Stimulated activated CD4-positive, alpha-beta T cell treated with anti-CD3 and anti-CD28 coated beads, Interleukin-1b, Interleukin-23, amount 100 ng/mL, for 4 hours (primary cell): Measurements from ENCODE around the gene CDH13.

Source experiments
- DNase-seq, 2 donors: peaks; one replicate each; pipeline ENCODE4 v3.0.0-alpha.2; 2020; ENCODE audit warnings: low read depth in 2 of 2

Gene CDH13

GRCh38 chr16:83407928-83408327 is 781.2 kb downstream of the CDH13 start:
- no peak for DNase-seq

GRCh38 chr16:83409347-83409746 is 782.6 kb downstream of the CDH13 start:
- DNase-seq: no peak

- DNase-seq: no peak
Measured at GRCh38 chr16:83418565-83418964, 791.8 kb downstream of the CDH13 start.

DNA sequence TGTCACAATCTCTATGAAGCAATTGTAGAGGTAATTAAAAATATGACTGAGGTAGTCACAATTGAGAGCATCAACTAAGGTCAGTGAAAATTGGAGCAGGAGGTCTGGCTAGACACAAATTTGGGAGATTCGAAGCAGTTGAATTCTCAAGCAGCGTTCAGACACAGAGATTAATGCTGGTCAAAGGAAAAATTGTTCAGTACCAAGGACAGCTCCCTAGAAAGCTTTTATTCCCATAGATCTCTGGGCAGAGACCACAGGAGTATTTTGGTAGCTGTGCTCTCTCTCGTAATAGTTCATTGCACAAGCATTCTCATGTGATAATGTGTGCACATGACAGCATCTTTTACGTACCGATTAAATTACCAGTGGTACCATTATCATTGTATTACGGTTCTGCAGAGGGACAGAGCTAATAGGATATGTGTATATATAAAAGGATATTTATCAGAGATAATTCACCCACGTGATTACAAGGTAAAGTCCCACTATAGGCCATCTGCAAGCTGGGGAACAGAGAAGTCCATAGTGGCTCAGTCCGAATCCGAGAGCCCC is 793.5 kb downstream of the CDH13 start:
- DNase-seq: no peak

DNA sequence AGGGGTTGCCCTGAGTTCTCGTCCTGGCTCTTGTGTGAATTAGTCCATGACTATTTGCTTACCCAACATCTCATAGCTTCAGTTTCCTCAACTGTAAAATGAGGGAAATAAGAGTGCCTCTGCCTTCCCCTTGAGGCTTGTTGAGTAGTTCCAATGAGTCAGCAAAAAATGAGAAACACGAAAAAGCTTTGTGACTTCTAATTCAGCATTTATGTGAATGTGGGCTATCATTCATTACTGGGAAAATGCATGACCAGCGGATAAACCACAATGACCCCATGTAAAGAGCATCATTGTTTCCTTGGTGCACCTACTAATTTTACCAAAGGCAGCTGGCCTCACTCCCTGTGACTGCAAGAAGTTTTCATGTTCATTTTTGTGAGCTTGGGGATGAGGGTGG is 806.4 kb downstream of the CDH13 start:
- DNase-seq: no peak

DNA sequence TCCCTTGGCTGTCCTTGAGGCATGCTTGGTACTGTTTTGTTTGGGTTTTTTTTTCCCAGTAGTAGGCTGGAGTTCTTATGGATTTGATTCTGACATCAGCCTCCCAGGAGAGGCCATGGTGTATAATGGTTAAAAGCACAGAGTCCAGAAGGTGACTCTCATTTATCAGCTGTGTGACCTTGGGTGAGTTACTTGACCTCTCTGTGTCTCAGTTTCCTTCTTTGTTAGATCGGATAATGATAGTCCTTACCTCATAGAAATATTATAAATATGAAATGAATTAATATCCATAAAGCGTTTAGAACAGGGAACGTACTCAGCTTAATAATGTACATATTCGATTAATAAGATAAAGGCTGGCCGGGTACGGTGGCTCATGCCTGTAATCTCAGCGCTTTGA is 810.3 kb downstream of the CDH13 start:
- no peak for DNase-seq

DNA sequence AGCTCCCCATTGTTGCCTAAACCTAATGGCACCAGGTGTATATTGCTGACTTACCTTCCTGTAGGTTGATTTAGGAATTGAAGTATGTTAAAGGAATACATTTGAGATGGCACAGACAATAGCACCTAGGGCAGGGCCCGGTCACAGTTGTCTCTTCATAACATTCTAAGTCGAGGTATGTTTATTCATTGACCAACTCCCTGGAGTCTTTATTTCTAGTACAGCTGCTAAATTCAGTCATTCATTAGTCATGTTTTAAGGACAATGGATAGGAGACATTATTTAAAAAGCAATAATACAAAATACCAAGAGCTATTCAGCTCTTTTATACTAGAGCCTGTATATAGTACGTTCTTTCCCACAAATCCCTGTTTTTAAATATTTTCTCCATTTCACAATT is 811.6 kb downstream of the CDH13 start:
- DNase-seq: no peak

GRCh38 chr16:83439412-83439811 is 812.6 kb downstream of the CDH13 start:
- DNase-seq: no peak

DNA sequence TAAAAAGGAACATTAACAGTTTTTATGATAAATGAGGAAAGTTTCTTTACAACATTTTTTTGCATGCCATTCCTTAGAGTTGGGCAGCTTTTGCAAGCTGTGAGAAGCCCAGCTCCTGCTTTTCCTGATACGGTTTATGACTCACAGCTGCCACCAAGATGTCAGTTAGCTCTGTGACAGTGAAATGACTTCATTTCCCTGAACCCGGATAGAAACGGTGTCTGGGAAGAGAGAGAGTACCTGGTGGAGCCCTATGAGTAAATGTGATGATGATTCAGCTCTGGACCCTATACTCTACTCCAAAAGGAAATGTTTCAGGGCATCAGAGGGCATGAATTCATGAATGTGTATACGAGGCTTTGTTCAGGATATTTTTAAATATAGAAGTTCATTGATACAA is 814.7 kb downstream of the CDH13 start:
- DNase-seq: no peak

GRCh38 chr16:83443972-83444371 is 817.2 kb downstream of the CDH13 start:
- DNase-seq: no peak

DNA sequence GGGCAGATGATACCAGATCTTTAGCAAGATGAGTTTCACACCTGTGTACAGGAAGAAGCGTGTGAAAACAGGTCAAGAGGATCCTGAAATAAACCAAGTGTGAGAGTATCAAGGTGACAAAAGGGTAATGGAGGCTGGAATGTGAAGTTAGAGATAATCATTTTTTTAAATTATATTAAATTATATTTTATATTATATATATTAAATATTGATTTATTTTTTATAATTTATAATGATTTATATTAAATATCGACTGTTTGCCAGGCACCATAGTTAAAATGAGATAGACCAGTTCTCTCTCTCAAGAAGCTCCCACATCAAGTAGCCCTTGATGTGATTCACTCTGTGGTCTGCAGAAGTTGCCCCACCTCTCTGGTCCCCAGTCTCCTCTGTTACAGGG is 820.8 kb downstream of the CDH13 start:
- DNase-seq: no peak

- DNase-seq: no peak
Measured at GRCh38 chr16:83449861-83450260, 823.1 kb downstream of the CDH13 start.

GRCh38 chr16:83453977-83454376 is 827.2 kb downstream of the CDH13 start:
- DNase-seq: no peak

GRCh38 chr16:83455716-83456115 is 828.9 kb downstream of the CDH13 start:
- no peak for DNase-seq

DNA sequence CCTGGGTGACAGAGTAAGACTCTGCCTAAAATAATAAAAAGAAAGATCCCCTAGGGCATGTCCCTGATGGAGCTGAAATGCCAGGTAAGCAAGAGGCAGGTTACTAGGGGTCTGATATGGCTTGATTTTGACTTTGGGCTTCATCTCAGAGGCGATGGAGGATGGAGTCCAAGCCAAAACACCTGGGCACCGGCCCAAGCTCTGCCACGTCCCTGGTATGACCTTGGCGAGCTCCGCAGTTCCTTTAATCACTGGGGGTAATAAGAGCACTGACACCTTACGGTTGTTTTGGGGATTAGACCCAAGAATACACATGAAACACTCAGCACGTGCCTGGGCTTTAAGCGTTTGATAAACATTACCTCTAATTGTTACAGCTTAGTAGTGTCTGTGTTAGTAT is 830.2 kb downstream of the CDH13 start:
- DNase-seq: no peak

GRCh38 chr16:83458612-83459011 is 831.8 kb downstream of the CDH13 start:
- DNase-seq: no peak

- DNase-seq: no peak
Measured at GRCh38 chr16:83464991-83465390, 838.2 kb downstream of the CDH13 start.

DNA sequence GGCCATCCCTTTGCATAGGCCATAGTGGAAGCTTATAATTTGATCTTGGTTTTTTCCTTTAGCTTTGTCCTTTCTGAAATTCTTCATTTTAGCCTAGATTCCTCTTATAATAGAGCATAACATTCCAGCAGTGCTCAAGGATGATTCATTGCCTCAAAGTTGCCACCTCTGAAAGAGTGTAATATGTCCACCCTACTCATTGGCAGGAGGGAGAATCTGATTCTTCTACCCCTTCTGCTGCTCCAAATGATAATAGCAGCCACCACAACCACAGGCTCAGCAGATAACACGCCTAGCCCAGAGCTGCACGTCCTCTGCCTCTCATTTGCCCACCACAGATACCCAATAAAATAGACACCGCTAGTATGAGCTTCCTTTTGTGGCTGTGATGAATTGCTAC is 843.6 kb downstream of the CDH13 start:
- no peak for DNase-seq

DNA sequence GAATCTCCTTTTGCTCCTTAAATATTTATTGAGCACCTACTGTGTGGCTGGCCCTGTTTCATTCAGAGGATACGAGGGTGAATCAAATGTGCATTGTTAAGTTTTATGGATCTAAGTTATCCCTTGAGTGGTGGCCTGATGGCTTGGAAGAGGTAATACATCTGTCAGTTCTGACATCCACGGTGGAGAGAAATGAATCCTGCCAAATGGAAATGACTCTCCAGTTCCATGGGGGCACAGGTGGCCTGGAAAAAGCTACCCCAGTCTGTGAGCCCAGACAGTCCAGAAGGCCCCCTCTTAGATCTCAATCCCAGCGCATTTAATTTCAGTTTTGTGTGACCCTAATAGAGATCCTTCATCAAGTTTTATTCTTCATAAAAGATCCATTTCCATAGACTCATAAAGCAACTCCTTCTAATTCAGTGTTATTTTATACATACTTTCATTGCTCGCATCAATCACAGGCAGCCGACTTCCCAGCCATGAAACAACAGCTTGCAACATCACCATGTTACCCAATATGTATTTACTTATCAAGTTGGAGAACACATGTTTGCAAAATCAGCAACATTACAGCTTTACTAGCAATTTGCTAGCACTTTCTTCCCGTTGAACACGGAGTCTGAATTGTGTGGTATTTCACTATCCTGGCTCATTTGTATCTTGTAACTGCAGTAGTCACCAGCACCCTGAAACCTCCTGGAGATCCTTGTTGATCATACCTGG is 846.2 kb downstream of the CDH13 start:
- DNase-seq: no peak

- DNase-seq: no peak
Measured at GRCh38 chr16:83473926-83474650, 847.3 kb downstream of the CDH13 start.

- DNase-seq: no peak
Measured at GRCh38 chr16:83475108-83475507, 848.3 kb downstream of the CDH13 start.

DNA sequence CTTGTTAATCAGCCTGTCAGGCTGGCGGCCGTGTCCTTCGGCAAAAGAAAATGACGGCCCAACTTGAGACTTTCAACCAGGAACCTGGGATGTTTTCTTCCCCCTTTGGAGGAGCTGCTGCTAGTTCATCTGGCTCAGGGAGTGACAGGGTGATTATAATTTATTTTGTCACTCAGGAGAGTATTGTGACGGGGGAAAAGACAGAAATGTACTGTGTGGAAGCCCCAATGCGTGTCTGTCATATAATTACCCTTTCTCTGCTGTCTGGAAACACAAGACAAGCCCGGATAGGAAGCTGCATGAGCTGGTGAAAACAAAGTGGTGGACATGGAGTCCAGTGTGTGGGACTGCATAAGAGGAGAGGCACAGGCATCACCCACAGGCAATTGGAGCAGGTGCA is 854.8 kb downstream of the CDH13 start:
- no peak for DNase-seq

DNA sequence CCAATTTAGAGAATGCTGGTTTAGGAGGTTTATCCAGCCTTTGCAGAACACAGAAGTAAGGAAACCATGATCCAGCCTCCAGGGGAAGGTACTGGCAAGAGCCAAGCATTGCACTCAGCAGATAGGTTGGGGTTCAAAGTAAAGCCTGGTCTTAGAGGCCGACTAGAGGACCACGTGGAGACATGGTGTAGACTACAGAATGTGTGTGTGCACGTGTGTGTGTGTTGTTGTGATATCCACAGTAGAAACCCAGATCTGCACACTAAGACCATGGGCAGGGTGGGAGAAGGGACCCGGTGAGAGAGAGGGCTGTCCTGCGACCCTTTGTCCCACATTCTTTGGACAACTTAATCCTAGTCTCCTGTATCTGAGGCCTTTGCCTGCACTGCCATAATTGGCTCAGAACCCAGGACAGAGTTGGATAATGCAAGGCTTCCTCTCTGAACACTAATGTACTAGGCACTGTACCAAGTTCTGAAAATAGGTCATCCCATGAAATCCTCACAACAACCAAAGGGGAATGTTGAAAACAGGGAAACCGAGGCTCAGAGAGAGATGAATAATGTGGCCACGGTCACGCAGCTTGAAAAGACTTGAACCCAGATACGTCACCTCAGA is 855.9 kb downstream of the CDH13 start:
- DNase-seq: no peak
